HG03575 (cell line): ENCODE measurements around the gene IKZF4.
"Not testable (repeated sequence)": the region's sequence is repeated elsewhere in the genome, so short reads cannot be mapped to it uniquely, and the experiment has no call there.

Experiments used
- ATAC-seq: cut with Tn5 transposase; IDR thresholded peaks from one replicate; pipeline ENCODE4 v1.9.1; 2021; ENCODE audit not compliant: unreplicated experiment, insufficient number of reproducible peaks, low FRiP score; ENCODE audit errors: extremely low read depth

The IKZF4 gene

DNA sequence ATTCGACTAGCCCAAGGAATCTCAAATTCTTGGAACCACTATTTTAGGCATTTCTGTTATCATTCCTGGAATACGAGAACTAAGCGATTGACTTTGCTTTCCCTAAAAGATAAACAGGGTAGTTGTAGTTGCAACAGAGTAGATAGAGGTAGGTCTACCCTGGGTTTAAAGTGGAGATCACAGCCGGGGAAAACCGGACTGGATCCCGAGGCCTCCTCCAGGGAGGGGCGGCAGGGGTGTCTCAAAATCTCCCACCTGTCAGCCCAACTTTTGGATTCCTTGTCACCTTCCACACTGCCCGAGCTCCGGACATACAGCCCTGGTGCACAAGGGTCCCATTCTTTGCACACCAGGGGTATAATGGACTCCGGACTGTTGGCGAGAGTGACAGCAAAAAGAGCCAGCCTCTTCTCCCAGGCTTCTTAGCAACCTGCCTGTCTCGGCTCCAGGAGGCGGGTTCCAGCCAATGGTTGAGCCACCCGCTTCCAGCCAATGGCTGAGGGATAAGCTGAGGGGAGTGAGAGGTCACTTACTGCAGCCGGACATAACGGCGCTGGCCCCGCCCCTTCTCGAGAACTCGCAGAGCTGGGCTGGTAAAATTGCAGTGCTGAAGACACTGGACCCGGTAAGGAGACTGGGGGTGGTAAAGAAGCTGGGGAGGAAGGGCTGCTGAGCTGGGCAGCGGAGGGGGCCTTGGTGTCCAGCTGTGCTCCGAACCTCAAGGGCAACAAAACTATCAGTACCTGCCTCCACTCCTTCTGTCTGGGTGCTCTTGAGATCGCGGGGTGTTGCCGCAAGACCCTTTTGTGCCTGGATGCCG is 23.9 kb upstream of the IKZF4 start, which contains the start of gene SUOX:
Gene SUOX, plus strand, starts transcription at position 562 of the 820 bp plus-strand sequence. CDS start 4,946 bp downstream, outside the sequence.
- no peak for ATAC-seq

- ATAC-seq: no peak
Measured at GRCh38 chr12:55997535-55997859, 23.3 kb upstream of the IKZF4 start.

DNA sequence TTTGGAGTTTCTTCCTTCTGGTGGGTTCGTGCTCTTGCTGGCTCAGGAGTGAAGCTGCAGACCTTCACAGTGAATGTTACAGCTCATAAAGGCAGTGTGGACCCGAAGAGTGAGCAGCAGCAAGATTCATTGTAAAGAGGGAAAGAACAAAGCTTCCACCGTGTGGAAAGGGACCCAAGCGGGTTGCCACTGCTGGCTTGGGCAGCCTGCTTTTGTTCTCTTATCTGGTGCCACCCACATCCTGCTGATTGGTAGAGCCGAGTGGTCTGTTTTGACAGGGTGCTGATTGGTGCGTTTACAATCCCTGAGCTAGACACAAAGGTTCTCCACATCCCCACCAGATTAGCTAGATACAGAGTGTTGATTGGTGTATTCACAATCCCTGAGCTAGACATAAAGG is 21.3 kb upstream of the IKZF4 start:
- ATAC-seq: not testable (repeated sequence)

- ATAC-seq: not testable (repeated sequence)
Measured at GRCh38 chr12:55999999-56000540, 20.8 kb upstream of the IKZF4 start.

DNA sequence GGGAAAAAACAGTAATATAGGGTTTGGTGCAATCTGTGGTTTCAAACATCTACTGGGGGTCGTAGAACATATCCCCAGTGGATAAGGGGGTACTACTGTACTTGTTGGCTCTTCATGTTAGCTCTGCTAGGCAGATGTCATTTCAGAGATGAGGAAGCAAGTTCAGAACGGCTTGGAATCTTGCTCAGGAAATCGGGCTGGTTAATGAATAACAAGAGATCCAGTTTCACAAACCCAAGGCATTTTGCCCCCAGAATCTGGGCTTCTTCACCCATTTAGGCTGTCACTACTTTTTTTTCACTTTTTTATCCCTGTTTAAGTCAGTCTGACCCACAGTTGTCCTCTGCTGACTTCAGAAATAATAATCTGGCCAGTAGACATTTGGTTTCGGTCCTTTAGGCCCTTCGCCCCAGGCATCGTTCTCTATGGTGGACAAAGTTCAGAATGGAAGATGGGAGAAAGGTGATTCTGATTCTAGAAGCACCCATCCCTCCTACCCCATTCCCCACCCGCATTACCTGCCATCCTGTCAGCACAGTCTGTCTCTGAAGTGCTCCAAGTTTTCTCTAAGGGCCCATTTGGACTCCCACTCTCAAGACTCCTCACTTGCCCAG is 19.2 kb upstream of the IKZF4 start:
- no peak for ATAC-seq

GRCh38 chr12:56003376-56003775 is 17.5 kb upstream of the IKZF4 start:
- not testable (repeated sequence) for ATAC-seq

- ATAC-seq: no peak
Measured at GRCh38 chr12:56004211-56004610, 16.6 kb upstream of the IKZF4 start.

DNA sequence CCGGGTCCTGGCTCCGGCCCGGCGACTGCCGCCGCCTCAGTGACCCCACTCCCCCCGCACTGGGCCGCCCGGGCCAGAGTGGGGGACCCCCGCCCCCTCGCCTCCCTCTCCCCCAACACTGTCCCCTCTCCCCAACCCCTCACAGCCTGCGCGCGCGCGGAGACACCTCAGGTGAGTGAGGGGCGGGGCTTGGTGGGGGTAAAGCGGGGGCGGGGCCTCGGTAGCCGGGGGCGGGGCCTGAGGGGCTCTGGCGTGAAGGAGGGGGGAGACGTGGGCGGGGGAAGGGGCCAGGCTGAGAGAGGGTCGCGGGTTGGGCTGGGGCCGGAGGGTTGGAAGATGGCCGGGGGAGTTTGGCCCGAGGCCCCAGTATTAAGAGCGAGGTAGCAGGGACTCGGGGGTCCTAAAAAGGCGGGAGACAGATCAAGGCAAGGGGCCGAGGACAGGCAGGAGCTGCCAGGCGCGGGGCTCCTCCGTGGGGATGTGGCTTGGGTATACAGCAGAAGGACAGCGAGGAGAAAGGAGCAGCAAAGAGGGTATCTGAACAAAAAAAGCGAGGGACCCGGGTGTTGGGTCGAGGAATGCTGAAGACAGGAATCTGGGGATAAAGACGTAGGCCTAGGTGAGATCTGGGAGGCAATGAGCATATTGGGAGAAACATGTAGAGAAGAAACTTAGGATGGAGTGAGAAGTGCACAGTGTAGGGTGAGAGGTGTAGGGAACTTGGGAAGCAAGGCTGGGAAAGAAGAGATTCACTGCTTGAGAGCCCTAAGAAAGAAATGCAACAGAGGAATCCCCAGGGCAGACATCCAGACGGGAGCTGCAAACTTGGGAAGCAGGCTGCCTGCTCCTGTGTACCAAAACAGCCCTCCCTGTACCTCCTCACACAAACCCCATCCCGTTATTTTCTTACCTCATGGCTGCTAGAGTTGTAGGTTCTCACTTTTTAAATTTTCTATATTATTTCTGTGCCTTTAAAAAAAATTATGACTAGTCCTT is 13.0 kb upstream of the IKZF4 start:
- ATAC-seq: no peak

DNA sequence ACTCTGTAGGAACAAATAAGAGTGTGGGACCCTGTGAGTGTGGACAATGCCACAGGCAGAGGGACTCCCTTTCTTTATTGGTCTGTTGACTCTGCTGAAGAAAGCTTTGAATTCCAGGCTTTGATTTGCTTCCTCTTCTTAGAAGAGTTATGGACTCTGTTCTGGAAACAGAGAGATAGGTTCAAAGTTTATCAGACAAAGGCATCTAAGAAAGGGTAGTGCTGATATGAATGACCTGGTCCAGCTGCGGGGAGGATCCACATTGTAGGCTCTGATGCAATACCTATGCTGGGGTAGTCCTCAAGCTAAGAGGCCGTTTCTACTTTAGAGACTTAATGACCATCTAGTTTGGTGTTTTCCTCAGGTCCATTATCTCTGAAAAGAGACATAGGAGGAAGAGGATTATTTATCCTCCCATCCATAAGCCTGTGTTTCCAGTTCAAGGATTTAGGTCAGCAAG is 10.7 kb upstream of the IKZF4 start:
- no peak for ATAC-seq

DNA sequence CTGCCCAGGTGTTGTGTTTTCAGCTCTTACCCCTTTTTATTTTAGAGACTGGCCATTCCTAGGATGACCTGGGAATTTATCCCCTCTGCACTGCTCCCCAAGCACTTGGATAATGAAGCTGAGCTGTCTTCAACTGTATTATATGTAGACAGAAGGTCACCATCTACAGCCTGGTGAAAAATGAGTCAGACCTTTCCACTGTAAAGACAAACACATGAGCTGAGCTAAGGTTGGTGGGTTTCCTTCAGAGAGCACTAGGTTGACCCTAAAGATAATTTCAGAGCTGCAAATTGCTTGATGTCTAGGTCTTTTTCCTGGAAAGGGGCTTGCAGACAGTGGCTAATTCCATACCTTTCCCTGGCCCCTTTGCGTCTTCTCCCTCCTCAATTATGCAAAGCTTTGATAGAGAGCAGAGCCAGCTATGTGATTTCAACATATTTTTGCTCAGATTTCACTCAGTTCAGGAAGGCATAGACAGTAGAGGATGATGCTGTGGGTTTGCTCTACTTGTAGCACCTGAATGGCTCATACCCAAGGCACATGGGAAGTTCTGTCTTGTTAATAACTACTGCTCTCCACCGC is 9.2 kb upstream of the IKZF4 start:
- ATAC-seq: no peak

GRCh38 chr12:56013482-56013881 is 7.4 kb upstream of the IKZF4 start:
- ATAC-seq: no peak

DNA sequence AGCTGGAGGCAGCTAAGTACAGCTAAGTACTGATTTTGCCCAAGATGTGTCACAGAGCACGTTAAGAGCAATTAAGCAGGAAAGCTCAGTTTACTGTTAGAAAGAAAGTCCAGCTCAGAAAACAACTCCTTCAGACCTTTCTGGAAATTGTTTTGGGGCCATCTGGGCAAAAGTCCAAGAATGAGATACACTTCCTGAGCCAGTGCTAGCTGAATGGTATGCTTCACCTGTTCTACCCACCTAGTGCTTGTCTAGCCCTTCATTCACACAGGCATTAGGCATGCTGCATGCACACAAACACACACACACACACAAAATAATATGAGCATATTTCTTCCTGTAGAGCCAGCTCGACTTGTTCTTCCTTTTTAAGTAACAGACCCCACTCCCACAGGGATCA is 6.6 kb upstream of the IKZF4 start:
- ATAC-seq: no peak

DNA sequence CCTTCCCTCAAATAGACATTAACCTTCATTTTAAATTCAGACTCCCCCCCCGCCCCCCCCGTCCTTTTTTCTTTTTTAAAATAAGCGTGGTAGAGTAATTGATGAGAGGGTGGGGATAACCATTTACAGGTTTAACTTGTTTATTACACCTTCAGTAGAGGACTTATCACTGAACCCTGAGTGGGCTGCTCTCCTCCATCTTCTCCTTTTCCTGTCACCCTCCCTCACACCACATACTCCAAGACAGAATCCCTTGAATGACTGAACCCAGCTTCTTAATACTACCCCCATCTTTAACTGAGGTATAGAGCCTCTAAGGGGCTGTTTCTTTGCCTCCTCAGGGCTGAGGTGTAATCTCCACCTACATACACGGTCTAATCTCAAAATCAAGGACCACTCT is 3.7 kb upstream of the IKZF4 start:
- ATAC-seq: no peak

DNA sequence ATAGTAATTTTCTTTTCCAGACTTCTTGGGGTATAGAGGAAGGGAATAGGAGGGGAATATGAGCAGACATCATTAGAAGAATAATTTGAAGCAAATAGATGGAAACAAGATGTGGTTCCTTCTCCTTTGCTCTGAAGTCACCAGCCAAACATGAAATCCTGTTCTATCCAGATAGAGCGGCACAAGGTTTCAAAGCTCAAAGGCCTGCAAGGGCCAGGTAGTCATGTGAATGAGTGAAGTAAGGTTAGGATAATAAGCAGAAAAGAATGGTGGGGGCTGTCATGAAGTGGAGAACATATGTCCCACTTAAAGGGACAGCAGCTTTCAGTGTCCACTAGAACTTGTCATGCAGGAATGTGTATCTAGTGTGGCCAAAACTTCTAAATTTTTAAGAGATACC is 2.5 kb upstream of the IKZF4 start:
- no peak for ATAC-seq

DNA sequence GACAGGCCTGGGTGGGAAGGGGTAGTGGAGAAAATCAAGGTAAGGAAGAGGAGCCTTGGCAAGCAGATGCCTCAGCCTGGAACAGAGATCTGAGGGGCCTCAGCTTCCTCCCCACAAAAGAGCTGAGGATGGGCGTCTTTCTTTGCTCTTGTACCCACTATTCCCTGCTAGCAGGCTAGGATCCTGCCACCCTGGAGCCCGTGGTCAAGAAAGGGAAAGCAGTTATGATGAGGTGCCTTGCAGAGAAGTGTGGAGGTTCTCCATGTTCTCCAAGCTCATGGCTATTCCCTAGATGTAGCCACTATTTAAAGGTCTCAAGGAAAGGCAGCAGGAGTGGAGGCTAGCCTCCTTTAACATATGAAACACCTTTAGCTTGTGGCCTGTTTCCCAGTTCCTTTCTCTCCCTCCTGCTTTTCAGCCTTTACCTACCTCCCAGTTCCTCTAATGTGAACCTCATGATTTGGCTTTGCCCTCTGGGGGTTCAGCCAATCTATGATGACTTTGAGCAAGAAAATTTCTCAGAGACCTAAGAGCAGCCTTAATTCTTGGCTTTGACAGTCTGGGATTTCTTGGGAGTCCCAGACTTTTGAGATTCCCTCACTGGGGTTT is 1.1 kb downstream of the IKZF4 start:
- ATAC-seq: no peak

DNA sequence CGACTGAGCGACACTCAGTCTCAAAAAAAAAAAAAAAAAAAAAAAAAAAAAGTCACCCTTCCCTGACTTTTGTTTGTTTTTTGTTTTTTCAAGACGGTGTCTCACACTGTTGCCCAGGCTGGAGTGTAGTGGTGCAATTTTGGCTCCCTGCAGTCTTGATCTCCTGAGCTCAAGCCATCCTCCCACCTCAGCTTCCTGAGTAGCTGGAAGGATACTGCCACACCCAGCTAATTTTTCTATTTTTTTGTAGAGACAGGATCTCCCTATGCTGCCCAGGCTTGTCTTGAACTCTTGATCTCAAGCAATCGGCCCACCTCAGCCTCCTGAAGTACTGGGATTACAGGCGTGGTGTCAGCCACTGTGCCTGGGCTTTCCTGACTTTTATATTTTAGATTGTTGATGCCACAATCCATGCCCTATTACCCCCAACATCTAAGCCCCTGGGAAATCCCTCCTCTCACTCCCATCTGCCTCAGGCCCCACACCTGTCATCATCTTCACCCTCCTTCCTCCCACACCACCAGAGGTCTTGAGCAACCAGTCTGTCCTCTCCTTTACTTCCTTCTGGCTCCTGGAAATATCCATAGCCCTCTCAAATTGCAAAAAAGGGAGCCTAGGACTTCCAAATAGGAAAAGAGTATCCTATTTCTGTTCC is 7.8 kb downstream of the IKZF4 start:
- no peak for ATAC-seq

- ATAC-seq: no peak
Measured at GRCh38 chr12:56029166-56029519, 8.3 kb downstream of the IKZF4 start.

GRCh38 chr12:56029666-56030293 is 8.9 kb downstream of the IKZF4 start:
- no peak for ATAC-seq
